GF-D8 (cell line): ENCODE measurements around the gene RNF126.
A peak's percentile ranks its signal among the peaks of the same experiment; 100 is the strongest.
"Not testable (repeated sequence)": the region's sequence is repeated elsewhere in the genome, so short reads cannot be mapped to it uniquely, and the experiment has no call there.

Experiments
- DNase-seq: peaks from one replicate; lab custom pipeline; 2025; lab: John Stamatoyannopoulos, UW

Gene RNF126

GRCh38 chr19:685454-685931 lies 22.5 kb upstream of the RNF126 start:
- DNase-seq: no peak

- DNase-seq: no peak
These were observed 19.8 kb upstream of the RNF126 start for GRCh38 chr19:682678-683320.

GRCh38 chr19:681029-682019 lies 18.3 kb upstream of the RNF126 start:
- DNase-seq: peak; percentile 63

GRCh38 chr19:680287-681028 lies 17.4 kb upstream of the RNF126 start:
- peak; percentile 89 for DNase-seq

GRCh38 chr19:679418-680286 lies 16.6 kb upstream of the RNF126 start:
- peak; percentile 19 for DNase-seq

GRCh38 chr19:678791-679388 lies 15.9 kb upstream of the RNF126 start:
- DNase-seq: no peak

- DNase-seq: no peak
These were observed 14.8 kb upstream of the RNF126 start for GRCh38 chr19:677601-678436.

GRCh38 chr19:677201-677600 lies 14.2 kb upstream of the RNF126 start:
- no peak for DNase-seq

GRCh38 chr19:676339-677105 lies 13.5 kb upstream of the RNF126 start, which contains the start of gene FSTL3:
TSS of gene FSTL3 (plus strand) at chr19:676392. CDS start at chr19:676424, 32 bp downstream.
- DNase-seq: no peak

- no peak for DNase-seq
These were observed 13.0 kb upstream of the RNF126 start for GRCh38 chr19:676007-676338.

GRCh38 chr19:674282-675151 lies 11.5 kb upstream of the RNF126 start:
- no peak for DNase-seq

- no peak for DNase-seq
These were observed 7.6 kb upstream of the RNF126 start for GRCh38 chr19:670609-671075.

- DNase-seq: peak; percentile 91
These were observed 5.8 kb upstream of the RNF126 start for GRCh38 chr19:668675-669434.

GRCh38 chr19:666985-667573 lies 4.1 kb upstream of the RNF126 start:
- DNase-seq: not testable (repeated sequence)

- DNase-seq: peak; percentile 49
These were observed 2.0 kb upstream of the RNF126 start for GRCh38 chr19:664913-665443.

- peak; percentile 46 for DNase-seq
These were observed 686 bp upstream of the RNF126 start for GRCh38 chr19:663682-664117.
